ENCODE data around the gene RAD50.
"Not testable (repeated sequence)": the region's sequence is repeated elsewhere in the genome, so short reads cannot be mapped to it uniquely, and the experiment has no call there.

Gene RAD50

DNA sequence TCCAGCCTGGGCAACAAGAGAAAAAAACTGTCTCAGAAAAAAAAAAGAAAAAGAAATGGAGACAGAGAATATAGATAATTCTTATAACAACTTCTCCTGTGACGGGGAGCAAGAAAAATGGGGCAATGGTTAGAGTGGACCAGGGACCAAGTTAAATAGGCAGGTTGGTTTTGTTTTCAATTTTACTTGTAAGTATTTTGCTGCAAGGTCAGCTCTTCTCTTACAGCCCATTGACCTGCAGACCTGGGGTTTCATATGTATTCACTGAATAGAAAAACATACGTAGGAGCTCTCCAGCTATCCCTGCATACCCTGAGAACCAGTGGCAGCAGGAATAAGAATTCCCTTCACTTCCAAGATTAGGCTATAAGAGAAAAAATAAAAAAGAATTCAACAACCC lies 72.0 kb downstream of the RAD50 start:
- in situ Hi-C loops (cut with HindIII; ENCODE audit: low sequenced_read_pairs) = no loop called here

DNA sequence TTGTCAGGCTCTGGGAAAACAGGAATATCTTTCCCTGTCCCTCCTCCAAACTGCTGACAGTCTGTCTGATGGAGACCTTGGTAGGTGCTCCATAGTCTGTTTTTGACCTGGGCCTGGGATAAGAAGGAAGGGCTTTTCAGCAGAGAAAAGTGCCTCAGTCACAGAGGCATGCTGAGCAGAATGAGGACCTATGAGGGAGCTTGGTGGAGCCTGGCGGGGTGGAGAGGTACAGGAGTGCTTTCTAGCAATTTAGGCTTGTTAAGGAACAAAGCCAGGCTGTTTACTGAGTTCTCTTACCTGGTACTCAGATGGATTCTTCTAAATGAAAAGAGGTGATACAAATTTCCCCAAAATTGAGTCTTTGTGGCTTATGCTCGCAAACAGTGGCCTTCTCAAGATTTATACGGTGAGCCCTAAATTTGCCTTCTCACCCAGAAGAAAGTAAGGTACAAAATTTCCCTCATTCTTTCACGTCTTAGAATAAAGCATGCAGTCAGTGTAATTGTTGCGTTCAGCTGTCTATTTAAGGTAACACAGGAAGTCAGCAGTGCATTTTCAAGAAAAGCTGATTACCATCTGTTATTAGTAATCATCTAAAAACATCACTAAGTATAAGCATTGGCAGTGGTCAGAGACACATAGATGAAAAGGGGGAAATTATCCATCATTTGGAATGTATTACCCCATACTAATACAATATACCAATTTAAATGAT lies 72.6 kb downstream of the RAD50 start:
- in situ Hi-C loops (cut with HindIII; ENCODE audit: low sequenced_read_pairs) = no loop called here

DNA sequence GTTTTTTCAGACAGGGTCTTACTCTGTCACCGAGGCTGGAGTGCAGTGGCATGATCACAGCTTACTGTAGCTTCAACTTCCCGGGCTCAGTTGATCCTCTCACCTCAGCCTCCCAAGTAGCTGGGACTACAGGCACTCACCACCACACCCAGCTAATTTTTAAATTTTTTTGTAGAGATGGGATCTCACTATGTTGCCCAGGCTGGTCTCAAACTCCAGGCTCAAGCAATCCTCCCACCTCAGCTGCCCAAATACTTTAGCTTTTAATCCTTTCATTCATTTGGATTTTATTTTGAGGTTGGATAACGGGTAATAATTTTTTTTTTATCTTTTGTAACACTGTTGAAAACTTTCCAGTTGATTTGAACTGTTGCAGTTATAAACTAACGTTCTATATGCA lies 76.8 kb downstream of the RAD50 start:
- in situ Hi-C loops (cut with HindIII; ENCODE audit: low sequenced_read_pairs) = not testable (repeated sequence)

DNA sequence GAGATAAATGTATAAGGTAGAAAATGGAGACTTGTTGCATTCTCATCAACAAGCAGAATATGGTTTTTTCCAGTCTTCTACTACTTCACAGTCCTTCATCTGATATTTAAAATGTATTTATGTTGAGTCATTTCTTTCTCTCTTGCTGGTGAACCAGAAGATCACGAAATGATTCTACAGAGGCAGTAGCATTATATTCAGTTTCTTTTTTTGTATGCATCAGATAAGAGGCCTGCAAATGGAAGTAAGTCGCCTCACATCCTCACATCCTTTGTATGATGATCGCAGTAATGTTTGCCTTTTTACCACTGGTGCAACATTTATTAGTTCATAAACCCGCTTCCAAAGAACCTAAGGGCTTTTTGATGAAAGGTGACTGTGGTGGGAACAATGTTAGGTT lies 79.1 kb downstream of the RAD50 start:
- in situ Hi-C loops (cut with HindIII; ENCODE audit: low sequenced_read_pairs) = no loop called here

DNA sequence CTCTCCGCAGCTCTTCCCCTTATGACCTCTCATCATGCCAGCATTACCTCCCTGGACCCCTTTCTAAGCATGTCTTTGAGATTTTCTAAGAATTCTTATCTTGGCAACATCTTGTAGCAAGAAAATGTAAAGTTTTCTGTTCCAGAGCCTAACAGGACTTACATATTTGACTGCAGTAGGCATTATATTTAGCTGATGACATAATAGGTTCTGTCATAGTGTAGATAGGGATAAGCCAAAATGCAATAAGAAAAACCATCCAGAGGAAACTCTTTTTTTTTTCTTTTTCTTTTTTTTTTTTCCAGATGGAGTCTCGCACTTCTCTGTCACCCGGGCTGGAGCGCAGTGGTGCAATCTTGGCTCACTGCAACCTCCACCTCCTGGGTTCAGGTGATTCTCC lies 80.5 kb downstream of the RAD50 start:
- in situ Hi-C loops (cut with HindIII; ENCODE audit: low sequenced_read_pairs) = no loop called here

DNA sequence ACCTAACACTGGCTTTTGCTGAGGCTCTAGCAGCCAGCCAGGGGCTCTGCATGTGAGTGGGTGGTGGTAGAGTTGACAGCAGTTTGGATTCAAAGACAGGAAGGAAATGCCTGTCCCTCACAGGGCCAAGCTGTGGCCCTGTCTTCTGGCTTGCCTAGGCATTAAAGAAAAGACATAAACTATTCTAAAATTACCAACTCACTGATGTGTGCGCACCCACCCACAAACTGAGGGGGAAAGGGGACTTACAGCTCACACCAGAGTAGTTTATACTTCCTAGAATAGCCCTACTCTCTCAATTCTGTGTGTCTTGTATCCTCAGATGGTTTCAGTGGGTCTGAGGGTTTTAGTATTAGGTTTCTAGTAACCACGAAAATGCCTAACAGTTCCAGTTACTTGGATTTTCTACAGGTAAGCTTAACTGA lies 82.9 kb downstream of the RAD50 start:
- in situ Hi-C loops (cut with HindIII; ENCODE audit: low sequenced_read_pairs) = no loop called here

DNA sequence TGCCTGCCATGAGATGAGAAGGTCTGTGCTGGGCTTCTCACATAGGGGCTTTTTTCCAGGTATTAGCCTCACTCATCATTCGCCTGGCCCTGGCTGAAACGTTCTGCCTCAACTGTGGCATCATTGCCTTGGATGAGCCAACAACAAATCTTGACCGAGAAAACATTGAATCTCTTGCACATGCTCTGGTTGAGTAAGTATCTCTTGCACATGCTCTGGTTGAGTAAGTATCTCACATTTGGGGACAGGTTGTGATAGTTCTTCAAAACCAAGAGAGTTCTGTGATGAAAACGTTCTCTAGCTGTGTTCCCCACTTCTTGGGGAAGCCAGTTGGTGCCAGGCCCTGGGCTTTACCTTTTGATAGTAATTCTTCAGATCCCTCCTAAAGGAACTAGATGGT lies 83.8 kb downstream of the RAD50 start:
- in situ Hi-C loops (cut with HindIII; ENCODE audit: low sequenced_read_pairs) = no loop called here

DNA sequence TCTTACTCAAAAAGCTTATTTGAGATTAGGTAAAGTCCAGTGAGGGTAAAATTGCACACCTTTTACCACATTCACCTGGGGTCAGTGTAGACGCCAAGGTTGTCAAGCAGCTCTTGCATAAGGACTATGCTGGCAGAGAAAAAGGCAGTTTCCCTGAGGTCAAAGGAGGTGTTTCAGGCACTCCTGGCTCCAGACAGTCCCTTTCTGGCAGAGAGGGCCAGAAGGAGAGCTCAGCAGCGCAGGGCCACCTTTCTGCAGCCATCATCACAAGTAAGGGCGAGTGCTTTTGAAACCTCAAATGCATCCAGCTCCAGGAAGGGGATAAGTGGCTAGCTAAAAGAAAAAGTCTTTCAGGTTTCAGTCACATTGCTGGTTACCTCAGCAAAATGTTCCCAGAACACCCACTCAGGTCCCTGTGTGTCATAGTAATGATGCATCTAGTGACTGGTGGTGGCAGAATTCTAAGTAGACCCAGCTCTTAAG lies 84.5 kb downstream of the RAD50 start:
- in situ Hi-C loops (cut with HindIII; ENCODE audit: low sequenced_read_pairs) = no loop called here

DNA sequence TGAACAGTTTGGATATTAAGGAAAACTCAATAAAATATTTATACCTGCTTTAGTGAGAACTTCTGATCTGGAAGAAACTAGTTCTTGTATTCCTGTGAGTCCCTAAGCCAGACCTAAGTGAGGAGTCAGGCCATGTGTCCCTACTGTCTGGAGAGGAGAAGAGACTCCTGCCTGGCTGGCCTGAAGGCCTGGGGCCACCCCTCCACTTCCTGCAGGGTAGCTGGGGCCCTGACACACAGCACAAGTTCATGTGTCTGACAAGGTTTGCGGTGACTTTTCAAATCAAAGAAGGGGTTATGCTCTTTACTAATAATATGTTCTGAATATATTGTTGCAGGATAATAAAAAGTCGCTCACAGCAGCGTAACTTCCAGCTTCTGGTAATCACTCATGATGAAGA lies 85.1 kb downstream of the RAD50 start:
- in situ Hi-C loops (cut with HindIII; ENCODE audit: low sequenced_read_pairs) = no loop called here

DNA sequence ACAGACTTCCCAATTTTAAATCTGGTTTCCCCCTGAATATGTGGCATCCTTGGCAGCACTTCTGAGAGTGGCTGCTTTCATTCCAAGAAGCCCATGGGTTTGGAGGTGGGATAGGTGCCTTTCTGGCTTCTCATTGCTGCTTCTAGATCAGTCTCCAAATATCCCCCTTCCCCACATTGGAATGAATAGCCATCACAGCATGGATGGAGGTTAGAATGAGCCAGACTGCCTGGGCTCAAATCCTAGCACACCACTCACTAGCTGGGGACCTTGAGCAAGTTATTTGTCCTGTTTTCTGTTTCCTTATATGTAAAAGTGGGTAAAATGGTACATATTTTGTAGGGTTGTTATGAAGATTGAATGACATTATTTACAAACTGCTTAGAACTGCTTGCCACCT lies 87.4 kb downstream of the RAD50 start:
- in situ Hi-C loops (cut with HindIII; ENCODE audit: low sequenced_read_pairs) = no loop called here

DNA sequence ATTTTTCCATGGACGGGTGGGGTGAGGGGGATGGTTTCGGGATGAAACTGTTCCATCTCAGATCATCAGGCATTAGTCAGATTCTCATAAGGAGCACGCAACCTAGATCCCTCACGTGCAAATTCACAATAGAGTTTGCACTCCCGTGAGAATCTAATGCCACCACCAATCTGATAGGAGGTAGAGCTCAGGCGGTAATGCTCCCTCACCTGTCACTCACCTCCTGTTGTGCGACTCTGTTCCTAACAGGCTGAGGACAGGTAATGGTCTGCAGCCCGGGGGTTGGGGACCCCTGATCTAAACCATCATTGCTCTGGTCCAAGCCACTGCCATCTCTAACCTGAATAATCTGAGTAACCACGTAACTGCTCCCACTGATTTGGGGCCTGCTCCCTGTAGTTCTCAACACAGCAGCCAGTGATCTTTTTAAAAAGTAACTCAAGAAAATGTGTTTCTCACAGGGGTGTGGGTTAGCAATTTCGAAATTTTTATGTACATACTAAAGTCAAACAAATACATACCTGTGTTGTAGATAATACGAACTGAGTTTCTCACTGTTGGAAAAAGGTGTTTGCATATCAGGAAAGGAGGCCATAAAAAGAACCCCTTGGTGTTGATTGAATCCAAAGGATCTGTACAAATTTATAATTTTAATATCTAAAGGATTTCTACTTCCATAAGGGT lies 89.9 kb downstream of the RAD50 start:
- in situ Hi-C loops (cut with HindIII; ENCODE audit: low sequenced_read_pairs) = no loop called here

DNA sequence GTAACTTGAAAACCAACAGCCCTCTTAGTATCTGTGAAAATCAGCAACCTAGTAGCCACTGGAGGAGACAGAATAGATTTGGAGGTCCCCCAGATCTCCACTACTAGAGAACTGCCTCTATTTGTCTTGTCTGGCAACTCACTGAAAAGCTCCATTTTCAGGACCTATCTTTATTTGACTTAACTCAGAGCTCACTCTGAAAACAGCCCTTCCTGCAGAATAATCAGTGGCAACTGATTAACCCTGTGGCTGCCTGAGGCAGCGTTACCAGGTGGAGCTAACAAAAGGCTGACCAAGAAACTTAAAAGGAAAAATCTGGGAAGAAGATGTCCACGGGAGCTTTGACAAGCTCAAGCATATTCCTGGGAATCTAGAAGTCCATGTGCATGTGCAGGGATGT lies 90.7 kb downstream of the RAD50 start:
- in situ Hi-C loops (cut with HindIII; ENCODE audit: low sequenced_read_pairs) = no loop called here

DNA sequence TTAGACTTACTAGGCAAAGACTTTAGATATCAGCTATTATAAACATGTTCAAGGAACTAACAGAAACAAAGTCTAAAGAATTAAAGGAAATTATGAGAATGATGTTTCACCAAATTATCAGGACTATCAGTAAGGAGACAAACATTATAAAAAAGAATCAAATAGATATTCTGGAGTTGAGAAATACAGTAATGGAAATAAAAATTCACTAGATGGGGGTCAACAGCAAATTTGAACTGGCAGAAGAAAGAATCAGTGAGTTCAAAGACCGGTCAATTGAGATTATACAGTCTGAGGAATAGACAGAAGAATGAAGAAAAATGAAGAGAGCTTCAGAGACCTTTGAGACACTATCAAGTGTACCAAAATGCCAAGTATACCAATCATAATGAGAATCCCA lies 91.6 kb downstream of the RAD50 start:
- in situ Hi-C loops (cut with HindIII; ENCODE audit: low sequenced_read_pairs) = no loop called here

DNA sequence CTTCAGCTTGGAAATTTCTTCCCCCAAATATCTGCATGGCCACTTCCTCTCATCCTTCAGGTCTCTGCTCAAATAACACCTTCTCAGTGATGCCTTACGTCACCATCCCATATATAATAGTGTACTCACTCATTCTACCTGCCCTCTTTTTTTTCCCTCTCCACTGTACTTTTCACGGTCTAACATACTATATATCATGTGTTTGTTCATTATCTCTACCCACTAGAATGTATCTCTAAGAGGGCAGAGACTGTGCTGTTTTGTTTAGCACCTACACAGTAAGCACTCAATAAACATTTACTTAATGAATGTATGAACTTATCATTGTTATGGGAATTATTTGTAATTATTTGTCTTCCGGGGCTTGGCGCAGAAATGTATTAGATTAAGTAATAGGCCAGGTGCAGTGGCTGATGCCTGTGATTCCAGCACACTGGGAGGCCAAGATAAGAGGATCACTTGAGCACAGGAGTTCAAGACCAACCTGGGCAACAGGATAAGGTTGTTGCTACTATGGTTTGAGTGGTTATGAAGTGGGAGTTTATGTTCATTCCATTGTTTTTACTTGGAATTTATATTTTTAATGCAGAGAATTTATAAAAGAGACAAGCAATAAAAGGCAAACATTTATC lies 95.2 kb downstream of the RAD50 start:
- in situ Hi-C loops (cut with HindIII; ENCODE audit: low sequenced_read_pairs) = no loop called here

DNA sequence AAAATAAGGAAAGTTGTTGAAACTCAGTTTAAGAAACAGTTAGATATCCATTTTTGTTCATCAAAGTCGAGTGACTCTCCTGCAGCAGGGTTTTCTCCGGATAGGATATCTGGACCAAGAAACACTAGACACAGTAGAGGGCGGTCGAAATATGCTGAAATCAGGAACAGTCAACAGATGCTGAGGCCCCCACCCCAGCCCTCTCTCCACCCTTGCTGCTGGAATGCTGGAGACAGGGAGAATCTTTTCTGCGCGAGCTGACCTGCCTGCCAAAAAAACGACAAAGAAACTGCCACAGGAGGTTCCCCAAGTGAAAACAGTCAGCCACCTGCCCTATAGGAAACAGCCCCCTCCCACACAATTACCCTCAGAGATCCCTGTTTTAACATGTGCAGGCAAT lies 96.9 kb downstream of the RAD50 start:
- in situ Hi-C loops (cut with HindIII; ENCODE audit: low sequenced_read_pairs) = no loop called here

DNA sequence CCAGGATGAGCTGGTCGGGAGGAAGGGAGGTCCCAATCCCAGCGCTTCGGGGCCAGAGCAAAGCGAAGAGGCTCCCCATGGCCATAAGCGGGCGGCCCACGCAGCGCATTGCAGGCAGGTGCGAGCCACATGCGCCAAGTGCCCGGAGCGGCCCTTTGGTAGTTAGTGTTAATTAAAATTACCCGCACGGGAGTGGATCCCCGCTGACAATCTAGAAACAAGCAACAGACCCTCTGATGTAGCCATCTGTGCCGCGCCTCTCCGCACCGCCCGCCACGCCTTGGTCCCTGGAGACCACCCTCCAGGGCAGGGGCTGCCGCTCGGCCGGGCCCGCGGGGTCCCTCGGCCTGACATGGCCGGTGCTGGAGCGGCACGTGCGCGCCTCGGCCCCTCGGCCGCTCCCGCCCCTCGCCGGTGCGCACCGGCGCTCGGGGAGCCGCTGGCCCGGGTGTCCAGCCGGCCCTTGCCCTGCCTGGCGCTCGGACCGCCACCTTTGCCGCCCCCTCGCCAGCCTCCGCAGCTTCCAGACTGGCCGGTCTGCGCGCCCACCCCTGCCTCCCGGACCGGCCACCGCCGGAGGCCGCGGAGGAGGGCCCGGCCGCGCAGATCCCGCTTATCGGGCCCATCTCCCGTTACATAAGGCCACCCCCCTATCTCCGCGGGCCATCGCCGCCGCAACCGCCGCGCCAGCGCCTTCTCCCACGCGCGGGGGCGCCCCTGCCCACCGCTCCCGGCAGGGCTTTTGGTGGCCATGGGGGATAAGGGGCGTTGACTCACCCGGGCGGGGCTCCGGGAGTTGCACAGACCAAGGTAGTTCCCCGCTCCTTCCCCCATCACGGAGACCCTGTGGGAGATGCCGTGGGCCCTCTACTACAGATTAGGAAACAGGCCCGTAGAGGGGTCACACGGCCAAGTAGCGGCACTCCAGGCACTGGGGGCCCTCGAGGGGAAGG lies 99.3 kb downstream of the RAD50 start:
- in situ Hi-C loops (cut with HindIII; ENCODE audit: low sequenced_read_pairs) = loop anchor here (5.0 kb wide), 1 partner anchor 74 kb away; no protein-coding TSS in a partner anchor

DNA sequence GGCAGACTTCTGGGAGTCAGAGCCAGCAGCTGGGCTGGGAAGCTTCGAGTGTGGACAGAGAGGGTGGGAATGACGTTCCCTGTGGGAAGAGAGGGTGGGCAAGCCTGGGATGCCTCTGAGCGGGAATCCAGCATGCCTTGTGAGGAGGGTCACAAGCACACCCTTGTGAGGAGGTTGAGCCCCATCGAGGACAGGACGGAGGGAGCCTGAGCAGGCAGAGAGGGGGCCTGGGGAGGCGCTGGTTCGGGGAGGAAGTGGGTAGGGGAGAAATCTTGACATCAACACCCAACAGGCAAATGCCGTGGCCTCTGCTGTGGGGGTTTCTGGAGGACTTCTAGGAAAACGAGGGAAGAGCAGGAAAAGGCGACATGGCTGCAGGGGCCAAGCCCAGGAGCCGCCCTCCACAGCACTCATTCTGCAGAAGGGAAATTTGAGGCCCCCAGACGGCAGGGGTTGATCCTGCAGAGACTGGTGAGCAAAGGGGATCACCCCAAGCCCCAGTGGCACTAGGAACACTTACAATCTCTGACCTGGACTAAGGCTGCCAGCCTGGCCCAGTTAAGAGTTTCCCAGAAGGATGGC lies 100.1 kb downstream of the RAD50 start:
- in situ Hi-C loops (cut with HindIII; ENCODE audit: low sequenced_read_pairs) = loop anchor here (5.0 kb wide), 1 partner anchor 75 kb away; no protein-coding TSS in a partner anchor

DNA sequence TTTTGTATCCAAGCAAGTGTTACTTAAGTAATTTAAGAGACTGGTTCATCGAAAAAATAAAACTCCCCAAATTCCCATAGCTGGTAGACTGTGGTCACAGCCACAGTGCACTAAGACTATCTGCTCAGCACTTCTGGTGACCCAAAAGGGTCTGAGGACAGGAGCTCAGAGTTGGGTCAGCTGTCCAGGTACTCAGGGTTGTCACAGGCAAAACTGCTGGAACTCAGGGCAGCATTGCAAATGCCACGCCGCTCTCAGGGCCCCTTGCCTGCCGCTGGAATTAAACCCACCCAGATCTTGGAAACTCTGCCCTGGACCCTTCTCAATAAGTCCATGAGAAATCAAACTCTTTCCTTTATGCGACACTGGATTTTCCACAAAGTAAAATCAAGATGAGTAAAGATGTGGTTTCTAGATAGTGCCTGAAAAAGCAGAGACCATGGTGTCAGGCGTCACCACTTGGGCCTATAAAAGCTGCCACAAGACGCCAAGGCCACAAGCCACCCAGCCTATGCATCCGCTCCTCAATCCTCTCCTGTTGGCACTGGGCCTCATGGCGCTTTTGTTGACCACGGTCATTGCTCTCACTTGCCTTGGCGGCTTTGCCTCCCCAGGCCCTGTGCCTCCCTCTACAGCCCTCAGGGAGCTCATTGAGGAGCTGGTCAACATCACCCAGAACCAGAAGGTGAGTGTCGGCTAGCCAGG lies 101.1 kb downstream of the RAD50 start, which contains the start of gene IL13:
TSS of gene IL13 (plus strand) at position 498 of the 705 bp plus-strand sequence. CDS start at position 512, 14 bp downstream.
- in situ Hi-C loops (cut with HindIII; ENCODE audit: low sequenced_read_pairs) = loop anchor here (5.0 kb wide), 1 partner anchor 76 kb away; no protein-coding TSS in a partner anchor
